GM12874 (cell line): Measurements from ENCODE around the gene ITPR2.

Source experiments
- TF ChIP-seq, protein P1 (sequence below): IDR thresholded peaks from 2 replicates; pipeline ENCODE4 v1.5.1; 2011; ENCODE audit warnings: low read depth, mild to moderate bottlenecking, control low read depth, low read length, moderate library complexity; ENCODE audit not compliant: insufficient read depth

ITPR2 gene

DNA sequence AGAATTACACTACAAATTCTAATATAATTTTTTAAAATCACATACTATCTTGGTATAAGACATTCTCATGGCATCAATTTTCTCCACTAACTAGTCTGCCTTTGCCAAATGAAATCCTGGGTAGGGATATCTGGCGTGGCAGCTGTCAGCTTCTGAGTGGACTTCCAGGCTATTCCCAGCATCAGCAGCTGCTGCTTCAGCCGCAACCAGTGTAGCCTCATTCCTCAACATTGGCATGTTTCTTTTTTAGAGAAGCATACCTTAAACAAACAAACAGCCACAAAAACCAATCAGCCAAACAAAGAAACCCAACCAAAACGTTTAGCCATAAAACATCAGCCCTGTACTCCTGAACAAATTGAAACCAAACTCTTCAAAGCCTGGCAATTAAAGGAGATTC lies 401.8 kb downstream of the ITPR2 start:
- TF ChIP-seq, protein P1, sequence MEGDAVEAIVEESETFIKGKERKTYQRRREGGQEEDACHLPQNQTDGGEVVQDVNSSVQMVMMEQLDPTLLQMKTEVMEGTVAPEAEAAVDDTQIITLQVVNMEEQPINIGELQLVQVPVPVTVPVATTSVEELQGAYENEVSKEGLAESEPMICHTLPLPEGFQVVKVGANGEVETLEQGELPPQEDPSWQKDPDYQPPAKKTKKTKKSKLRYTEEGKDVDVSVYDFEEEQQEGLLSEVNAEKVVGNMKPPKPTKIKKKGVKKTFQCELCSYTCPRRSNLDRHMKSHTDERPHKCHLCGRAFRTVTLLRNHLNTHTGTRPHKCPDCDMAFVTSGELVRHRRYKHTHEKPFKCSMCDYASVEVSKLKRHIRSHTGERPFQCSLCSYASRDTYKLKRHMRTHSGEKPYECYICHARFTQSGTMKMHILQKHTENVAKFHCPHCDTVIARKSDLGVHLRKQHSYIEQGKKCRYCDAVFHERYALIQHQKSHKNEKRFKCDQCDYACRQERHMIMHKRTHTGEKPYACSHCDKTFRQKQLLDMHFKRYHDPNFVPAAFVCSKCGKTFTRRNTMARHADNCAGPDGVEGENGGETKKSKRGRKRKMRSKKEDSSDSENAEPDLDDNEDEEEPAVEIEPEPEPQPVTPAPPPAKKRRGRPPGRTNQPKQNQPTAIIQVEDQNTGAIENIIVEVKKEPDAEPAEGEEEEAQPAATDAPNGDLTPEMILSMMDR, result no peak

DNA sequence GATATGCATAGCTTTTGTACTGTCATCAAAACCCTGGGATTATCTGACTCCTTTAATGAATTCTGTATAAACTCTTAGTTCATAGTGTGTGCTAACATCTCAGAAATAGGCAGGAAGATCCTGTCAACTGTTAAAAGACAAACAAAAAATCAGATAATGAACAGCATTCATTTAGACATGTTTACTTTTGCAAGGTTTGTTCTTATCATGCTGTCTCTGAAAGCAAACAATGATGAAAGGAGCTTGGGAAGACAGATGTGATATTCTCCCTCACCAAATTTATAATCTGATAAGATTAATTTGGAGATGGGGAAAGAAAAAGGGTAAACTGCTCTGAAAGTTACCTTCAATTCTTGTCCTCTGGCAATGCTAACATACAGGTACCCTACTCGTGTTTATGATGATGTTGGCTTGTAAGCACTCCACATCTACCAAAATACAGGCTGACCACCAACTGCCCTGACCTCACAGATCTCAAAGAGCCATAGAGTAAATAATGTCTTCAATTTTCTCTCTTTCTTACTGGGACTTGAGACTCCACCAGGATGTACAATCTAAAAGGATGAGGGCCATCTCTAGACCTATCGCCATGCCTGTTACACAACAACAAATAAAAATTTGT lies 403.8 kb downstream of the ITPR2 start:
- TF ChIP-seq, protein P1, result no peak

DNA sequence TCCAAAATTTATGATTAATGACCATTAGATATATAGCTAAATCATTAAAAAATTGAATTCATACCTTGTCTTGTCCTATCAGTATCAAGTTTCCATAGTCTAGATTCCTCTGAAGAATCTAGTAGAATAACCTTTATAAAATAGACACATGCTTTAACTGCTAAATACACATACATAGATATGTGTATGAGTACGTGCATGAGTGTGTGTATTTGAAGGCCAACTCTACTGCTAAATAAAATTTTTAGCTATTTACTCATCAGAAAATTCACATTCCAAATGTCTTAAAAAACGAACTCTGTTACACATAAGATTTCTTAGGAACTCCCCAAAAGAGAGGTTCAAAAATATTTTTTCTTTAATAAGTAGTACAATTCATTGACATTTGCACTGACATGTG lies 404.6 kb downstream of the ITPR2 start:
- TF ChIP-seq, protein P1, result no peak

DNA sequence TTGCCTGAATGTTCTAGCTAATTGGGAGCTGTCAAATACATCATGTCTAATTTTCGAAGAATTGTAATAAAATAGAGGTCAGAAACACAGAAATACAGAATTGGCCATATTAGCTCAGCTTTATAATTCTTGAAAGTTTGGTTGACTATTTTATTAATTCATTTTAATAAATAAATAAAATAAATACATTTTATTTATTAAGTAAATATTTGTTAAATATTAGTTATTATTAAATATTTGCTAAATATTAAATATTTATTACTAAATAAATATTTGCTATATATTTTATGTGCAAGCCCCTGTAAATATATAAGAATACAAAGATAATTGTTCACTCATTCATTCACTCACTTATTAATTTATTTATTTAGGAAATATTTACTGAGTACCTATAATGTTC lies 406.3 kb downstream of the ITPR2 start:
- TF ChIP-seq, protein P1, result no peak

DNA sequence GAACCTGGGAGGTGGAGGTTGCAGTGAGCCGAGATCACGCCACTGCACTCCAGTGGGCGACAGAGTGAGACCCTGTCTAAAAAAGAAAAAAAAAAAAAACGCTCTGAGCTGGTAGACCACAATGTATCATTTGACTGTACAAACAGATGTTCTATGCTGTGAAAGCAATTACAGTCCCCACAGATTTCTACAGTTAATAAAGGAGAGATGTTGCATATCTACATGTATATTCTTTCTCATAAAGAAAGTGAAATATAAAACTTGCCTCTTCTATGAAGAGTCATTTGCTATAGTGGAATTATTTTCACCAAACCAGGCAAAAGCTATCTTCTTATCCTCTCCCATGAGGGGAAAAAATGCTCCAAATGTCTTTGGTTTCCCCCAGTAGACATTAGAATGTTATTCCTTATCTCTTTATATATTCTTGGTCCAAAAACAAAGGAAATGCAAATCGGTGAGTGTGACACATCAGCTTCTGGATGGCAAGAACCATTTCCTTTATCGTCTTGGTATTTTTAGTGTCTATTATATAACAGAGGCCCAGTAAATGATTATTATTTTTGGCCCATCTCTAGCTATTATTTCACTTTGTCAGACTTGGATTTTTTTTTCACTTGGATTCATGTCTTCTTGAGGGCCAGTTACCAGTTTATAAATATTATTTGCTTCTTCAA lies 407.3 kb downstream of the ITPR2 start:
- TF ChIP-seq, protein P1, result no peak

DNA sequence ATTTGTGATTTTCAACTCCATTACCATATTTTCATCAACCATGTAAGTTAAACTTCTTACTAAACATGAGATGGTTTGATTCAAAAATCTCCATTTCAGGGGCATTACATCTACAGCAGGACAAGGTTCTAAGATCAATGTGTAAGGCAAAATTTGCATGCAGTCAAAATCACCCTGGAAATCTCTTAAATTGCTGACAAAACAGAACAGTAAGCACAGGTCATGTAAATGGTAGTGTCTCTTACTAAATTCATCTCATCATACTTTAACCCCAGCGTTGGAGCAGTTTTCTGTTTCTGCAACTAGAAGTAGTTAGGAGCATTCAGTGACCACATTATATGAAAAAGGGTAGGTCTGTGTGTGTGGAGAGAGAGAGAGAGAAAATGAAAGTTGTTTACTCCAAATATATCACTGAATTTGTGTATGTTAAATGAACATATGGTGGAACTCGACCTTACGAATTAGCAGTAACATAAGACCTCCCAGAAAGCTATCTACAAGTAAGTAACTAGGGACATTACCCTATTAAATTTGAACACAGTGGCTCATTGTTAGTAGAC lies 410.1 kb downstream of the ITPR2 start:
- TF ChIP-seq, protein P1, result no peak

DNA sequence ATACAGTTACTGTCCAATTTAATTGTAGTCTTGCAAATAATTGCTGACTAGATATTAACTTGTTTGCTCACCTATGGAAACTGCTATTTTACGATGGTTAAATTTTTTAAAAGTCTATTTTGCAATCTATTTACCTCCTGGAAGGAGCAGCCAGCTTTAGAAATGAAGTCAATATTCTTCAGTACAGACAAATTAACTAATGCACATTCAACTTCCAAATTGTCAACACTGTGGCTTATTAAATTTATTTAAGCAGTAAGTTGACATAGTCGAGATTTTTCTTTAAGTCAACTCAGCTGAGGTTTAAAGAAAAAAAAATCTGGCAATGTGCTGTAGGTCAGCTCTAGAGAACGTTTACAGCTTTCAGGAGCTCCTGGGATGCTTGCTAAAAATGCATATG lies 416.4 kb downstream of the ITPR2 start:
- TF ChIP-seq, protein P1, result no peak
